ENCODE results near the gene IL22RA2.
"Not testable (repeated sequence)": the region's sequence is repeated elsewhere in the genome, so short reads cannot be mapped to it uniquely, and the experiment has no call there.

Gene IL22RA2

DNA sequence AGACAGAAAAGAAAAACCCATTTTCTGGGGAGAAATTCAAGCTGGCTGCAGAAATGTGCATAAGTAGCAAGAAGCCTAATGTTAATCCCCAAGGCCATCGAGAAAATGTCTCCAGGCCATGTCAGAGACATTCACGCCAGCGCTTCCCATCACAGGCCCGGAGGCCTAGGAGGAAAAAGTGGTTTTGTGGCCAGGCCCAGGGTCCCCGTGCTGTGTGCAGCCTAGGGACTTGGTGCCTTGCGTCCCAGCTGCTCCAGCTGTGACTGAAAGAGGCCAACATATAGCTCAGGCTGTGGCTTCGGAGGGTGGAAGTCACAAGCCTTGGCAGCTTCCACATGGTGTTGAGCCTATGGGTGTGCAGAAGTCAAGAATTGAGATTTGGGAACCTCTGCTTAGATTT, 34.8 kb upstream of the IL22RA2 start:
- no peak for ATAC-seq
- H3K9me3 Mint-ChIP-seq: peaks cover 17% of the 10 kb centered on the region
- no peak overlapping the region for H3K27ac Mint-ChIP-seq
- no peaks in the 10 kb centered on the region for H3K27me3 Mint-ChIP-seq
- peaks cover 64% of the 10 kb centered on the region for H3K4me1 Mint-ChIP-seq
- H3K36me3 Mint-ChIP-seq: peaks cover 83% of the 10 kb centered on the region
- no peak overlapping the region for H3K4me3 Mint-ChIP-seq

DNA sequence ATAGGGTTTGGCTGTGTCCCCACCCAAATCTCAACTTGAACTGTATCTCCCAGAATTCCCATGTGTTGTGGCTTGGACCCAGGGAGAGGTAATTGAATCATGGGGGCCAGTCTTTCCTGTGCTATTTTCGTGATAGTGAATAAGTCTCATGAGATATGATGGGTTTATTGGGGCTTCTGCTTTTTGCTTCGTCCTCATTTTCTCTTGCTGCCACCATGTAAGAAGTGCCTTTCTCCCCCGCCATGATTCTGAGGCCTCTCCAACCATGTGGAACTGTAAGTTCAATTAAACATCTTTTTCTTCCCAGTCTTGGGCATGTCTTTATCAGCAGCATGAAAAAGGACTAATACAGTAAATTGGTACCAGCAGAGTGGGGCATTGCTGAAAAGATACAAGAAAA, 34.0 kb upstream of the IL22RA2 start:
- not testable (repeated sequence) for H3K27ac Mint-ChIP-seq, H3K27me3 Mint-ChIP-seq, ATAC-seq, H3K4me3 Mint-ChIP-seq
- peaks cover 17% of the 10 kb centered on the region for H3K9me3 Mint-ChIP-seq
- peaks cover 81% of the 10 kb centered on the region for H3K36me3 Mint-ChIP-seq
- H3K4me1 Mint-ChIP-seq: peaks cover 58% of the 10 kb centered on the region

DNA sequence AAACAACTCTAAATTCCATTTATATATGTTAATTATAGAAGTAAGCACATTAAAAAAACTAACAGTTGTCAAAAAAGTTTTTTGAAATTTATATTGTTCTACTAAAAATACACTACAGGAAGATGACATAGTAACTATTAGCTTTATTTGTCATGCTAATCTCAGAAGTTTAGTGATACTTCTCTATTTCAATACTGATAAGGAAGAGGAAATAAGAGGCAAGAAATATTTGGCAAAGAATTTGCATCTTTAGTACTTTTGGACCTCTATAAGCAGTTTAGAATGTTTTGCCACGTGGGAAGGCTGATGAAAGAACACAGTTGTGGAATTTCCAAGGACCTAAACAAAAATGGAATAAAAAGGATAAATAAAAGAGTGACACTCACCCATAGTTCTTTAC, 33.1 kb upstream of the IL22RA2 start:
- H3K36me3 Mint-ChIP-seq: peaks cover 72% of the 10 kb centered on the region
- H3K27me3 Mint-ChIP-seq: no peaks in the 10 kb centered on the region
- H3K9me3 Mint-ChIP-seq: peaks cover 17% of the 10 kb centered on the region
- H3K27ac Mint-ChIP-seq: peak overlapping the region; percentile 71
- H3K4me1 Mint-ChIP-seq: peaks cover 49% of the 10 kb centered on the region
- no peak for ATAC-seq
- H3K4me3 Mint-ChIP-seq: no peak overlapping the region

GRCh38 chr6:137203256-137203655, 29.8 kb upstream of the IL22RA2 start:
- no peak for ATAC-seq
- peaks cover 27% of the 10 kb centered on the region for H3K4me1 Mint-ChIP-seq
- no peak overlapping the region for H3K27ac Mint-ChIP-seq
- peaks cover 6% of the 10 kb centered on the region for H3K9me3 Mint-ChIP-seq
- no peak overlapping the region for H3K4me3 Mint-ChIP-seq
- no peaks in the 10 kb centered on the region for H3K27me3 Mint-ChIP-seq
- peaks cover 54% of the 10 kb centered on the region for H3K36me3 Mint-ChIP-seq

- Mint-ChIP-seq H3K4me3 (no peak overlapping the region), H3K4me1 (peaks cover 18% of the 10 kb centered on the region)
These were observed 28.6 kb upstream of the IL22RA2 start for GRCh38 chr6:137202078-137202477.

DNA sequence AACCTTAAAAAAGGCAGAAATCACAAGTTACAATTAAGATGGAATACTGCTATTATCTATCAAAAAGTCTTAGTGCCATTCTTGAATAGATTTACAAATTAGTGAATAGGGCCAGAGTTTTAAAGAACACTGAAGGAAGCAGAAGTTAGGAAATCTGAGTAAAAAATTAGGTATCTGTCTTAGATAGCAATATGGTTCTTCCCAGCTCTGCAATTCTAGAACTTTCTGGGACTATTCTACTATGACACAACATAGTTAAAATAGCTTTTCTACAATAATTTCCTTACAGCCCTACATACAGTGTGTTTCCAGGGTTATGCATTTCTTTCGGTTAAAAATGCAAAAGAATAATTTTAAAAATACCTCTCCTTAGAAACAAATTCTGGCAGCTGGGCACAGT, 27.6 kb upstream of the IL22RA2 start:
- no peaks in the 10 kb centered on the region for H3K9me3 Mint-ChIP-seq
- no peak overlapping the region for H3K27ac Mint-ChIP-seq
- peaks cover 54% of the 10 kb centered on the region for H3K36me3 Mint-ChIP-seq
- ATAC-seq: no peak
- H3K4me1 Mint-ChIP-seq: peaks cover 15% of the 10 kb centered on the region
- H3K27me3 Mint-ChIP-seq: no peaks in the 10 kb centered on the region
- no peak overlapping the region for H3K4me3 Mint-ChIP-seq

More at GRCh38 chr6:137202078-137202477, 28.6 kb upstream of the IL22RA2 start:
- H3K9me3 Mint-ChIP-seq: no peaks in the 10 kb centered on the region
- peaks cover 53% of the 10 kb centered on the region for H3K36me3 Mint-ChIP-seq
- H3K27ac Mint-ChIP-seq: no peak overlapping the region
- H3K27me3 Mint-ChIP-seq: no peaks in the 10 kb centered on the region
- ATAC-seq: peak; percentile 76

DNA sequence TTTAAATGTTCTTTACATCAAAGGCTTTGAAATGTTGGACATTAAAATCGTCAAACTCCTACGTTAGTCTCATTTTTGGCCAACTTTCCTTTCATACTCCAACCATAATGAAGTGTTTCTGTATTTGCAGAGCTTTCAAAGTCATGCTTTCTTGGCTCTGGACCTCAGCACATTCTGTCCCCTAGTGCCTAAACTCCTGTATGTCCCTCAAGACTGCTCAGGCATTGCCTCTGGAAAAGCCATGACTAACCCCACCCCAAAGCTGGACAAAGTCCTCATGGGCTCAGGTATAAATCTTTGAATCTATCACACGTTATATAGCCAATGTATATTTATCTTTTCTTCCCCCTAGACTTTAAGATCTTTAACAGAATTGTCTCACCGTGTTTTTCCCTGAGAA, 26.8 kb upstream of the IL22RA2 start:
- Mint-ChIP-seq H3K27me3 (no peaks in the 10 kb centered on the region), H3K27ac (no peak overlapping the region), H3K9me3 (no peaks in the 10 kb centered on the region), H3K4me3 (no peak overlapping the region), H3K4me1 (peaks cover 12% of the 10 kb centered on the region), H3K36me3 (peaks cover 52% of the 10 kb centered on the region)
- ATAC-seq: no peak

DNA sequence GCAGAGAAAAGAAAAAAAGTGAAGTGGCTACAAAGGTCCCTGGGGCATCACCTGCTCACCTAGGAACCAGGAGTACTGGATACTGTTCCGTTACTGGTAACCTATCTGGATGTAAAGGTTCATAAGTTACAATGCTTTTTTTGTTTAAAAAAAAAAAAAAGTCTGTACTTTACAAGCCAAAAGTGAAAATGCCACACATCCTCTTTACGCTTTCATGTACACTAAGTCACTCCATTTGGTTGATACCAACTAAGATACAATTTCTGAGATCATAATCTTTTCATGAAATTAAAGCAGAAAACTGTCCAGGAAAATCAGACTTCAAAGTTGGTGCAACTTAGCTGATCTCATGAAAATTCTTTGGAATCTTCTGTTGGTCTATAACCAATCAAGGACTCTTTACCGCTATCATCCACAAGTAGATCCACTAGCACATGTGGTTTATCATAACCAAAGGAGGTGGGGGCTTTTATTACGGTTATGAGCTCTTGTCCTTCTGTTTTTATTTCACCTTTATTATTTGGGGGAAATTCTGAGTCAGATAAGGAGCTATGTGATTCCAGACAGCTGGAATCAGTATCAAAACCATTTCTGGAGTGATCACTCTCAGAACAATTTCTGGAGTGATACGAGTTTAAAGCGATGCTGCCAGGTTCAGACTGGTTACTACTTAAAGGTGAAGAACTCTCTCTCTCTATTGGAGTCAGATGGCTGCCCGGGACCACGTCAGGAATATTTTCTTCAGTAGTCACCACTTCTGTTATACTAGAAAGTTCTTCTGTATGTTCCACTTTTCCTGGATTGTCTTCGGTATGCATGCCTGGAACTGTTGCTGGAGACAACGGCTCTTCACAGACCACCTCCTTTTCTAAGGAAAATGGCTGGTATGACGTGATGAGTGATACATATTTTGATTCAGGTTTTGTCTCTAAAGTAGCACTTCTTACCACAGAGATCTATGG, 24.5 kb upstream of the IL22RA2 start:
- Mint-ChIP-seq H3K27ac (peak overlapping the region; percentile 30), H3K4me1 (peaks cover 6% of the 10 kb centered on the region), H3K4me3 (no peak overlapping the region), H3K36me3 (peaks cover 35% of the 10 kb centered on the region), H3K9me3 (no peaks in the 10 kb centered on the region), H3K27me3 (no peaks in the 10 kb centered on the region)
- peak; percentile 24 for ATAC-seq

DNA sequence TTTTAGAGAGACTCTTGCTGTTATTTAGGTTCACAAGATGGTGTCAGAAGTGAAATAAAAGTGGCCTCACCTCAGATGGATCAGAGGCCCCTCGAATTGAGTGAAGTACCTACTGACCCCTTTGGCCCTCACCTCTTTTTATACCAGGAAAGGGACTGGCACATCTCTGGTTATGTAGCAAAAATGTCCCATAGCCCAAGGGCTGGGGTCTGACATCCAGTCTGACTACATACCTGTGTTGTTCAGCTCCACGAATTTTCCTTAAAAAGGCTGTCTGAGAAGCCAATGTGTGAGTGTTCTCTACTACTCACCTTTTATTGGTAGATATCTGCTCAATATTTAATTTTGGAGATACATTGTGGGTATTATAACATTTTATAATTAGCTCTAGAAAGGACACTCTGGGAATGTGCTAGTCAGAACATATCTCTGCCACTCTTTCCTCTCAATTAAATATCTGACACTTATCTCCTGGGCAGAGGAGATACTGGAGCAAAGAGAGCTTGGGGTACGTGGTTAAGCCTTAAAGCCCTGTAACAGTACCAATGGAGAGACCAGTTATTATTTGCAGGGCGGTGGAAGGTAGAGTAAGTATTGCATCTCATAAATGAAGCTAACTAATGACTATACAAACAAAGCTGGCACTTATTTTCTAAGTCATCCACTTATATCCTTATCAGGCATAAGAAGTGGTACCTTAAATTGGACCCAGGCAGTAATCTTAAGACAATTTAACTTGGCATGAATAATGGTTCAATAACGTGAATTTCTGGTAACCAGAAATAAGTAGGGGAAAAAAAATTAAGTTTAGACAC, 20.0 kb upstream of the IL22RA2 start:
- Mint-ChIP-seq H3K27me3 (no peaks in the 10 kb centered on the region), H3K4me1 (peaks cover 6% of the 10 kb centered on the region), H3K36me3 (peaks cover 21% of the 10 kb centered on the region), H3K4me3 (no peak overlapping the region), H3K9me3 (no peaks in the 10 kb centered on the region), H3K27ac (no peak overlapping the region)
- ATAC-seq: no peak

- Mint-ChIP-seq H3K27me3 (no peaks in the 10 kb centered on the region), H3K27ac (no peak overlapping the region), H3K4me1 (peaks cover 6% of the 10 kb centered on the region), H3K4me3 (no peak overlapping the region), H3K36me3 (peaks cover 15% of the 10 kb centered on the region), H3K9me3 (no peaks in the 10 kb centered on the region)
- no peak for ATAC-seq
These were observed 19.4 kb upstream of the IL22RA2 start for GRCh38 chr6:137192821-137193220.

- no peak overlapping the region for H3K27ac Mint-ChIP-seq
- ATAC-seq: no peak
- H3K27me3 Mint-ChIP-seq: no peaks in the 10 kb centered on the region
- peaks cover 2% of the 10 kb centered on the region for H3K9me3 Mint-ChIP-seq
- H3K4me3 Mint-ChIP-seq: no peak overlapping the region
- H3K4me1 Mint-ChIP-seq: peaks cover 6% of the 10 kb centered on the region
- peaks cover 7% of the 10 kb centered on the region for H3K36me3 Mint-ChIP-seq
These were observed 18.2 kb upstream of the IL22RA2 start for GRCh38 chr6:137191670-137192069.

DNA sequence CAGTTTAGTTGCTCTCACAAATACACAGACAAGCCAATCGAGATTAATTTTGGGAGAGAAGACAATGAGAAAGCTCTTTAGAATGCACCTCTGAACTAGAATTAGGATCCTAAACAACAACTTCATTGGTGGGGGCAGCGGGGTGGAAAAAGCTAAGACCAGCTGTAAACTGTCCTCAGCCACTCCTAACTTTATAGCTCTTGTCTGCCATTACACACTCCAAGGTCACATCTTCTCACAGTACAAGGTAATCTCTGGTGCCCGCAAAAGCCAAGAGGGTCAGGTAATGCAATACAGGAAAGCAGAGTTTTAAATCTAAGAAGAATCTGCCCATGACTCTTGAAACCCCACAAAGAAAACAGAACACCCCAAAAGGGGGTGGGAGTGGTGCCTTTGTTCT, 17.8 kb upstream of the IL22RA2 start:
- Mint-ChIP-seq H3K36me3 (peaks cover 5% of the 10 kb centered on the region), H3K27ac (no peak overlapping the region), H3K4me3 (no peak overlapping the region), H3K4me1 (peaks cover 4% of the 10 kb centered on the region), H3K9me3 (peaks cover 2% of the 10 kb centered on the region), H3K27me3 (no peaks in the 10 kb centered on the region)
- no peak for ATAC-seq

DNA sequence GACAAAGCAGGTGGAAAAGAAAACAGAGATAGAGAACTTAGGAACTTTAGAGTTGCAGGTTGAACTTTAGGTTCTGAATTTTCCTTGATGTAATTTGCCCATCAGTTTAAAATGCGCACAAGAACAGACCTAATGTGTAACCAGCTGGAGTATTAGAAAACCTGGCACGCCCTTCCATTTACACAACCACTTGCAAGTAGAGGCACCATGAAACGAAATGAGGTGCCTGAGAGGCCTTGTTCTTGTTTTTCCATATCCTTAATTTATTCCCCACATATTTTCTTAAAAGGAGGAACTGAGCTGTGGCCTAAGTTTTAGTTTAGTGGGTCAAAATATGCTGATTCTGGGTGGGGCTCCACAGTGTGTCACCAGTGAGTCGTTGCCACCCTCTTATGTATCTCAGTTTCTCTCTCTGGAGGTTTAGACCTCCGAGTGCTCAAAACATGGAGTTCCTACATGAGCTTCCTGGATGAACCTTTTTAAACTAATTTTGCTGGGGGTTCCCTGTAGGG, 17.2 kb upstream of the IL22RA2 start:
- Mint-ChIP-seq H3K4me1 (no peaks in the 10 kb centered on the region), H3K9me3 (peaks cover 2% of the 10 kb centered on the region), H3K27ac (no peak overlapping the region), H3K27me3 (no peaks in the 10 kb centered on the region), H3K36me3 (no peaks in the 10 kb centered on the region), H3K4me3 (no peak overlapping the region)
- ATAC-seq: no peak

DNA sequence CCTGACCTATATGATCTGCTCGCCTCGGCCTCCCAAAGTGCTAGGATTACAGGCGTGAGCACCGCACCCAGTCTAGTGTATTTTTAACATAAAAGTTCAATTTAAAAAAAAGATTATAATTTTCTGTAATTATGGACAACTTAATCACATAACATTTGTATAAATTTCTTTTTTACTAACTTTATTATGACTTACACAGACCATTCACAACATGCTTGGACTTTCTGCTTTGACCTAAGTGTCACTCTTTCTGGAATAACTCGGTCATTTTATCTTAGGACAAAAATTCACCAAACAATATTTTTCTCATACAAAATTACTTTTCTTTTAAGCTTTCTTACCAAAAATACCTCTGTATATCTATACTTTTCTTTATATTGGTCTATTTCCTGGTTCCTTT, 15.4 kb upstream of the IL22RA2 start:
- Mint-ChIP-seq H3K27me3 (no peaks in the 10 kb centered on the region), H3K4me3 (no peak overlapping the region), H3K36me3 (no peaks in the 10 kb centered on the region), H3K27ac (no peak overlapping the region), H3K9me3 (peaks cover 5% of the 10 kb centered on the region), H3K4me1 (no peaks in the 10 kb centered on the region)
- no peak for ATAC-seq

- H3K27ac Mint-ChIP-seq: no peak overlapping the region
- no peak overlapping the region for H3K4me3 Mint-ChIP-seq
- ATAC-seq: no peak
- H3K27me3 Mint-ChIP-seq: no peaks in the 10 kb centered on the region
- H3K9me3 Mint-ChIP-seq: peaks cover 11% of the 10 kb centered on the region
- no peaks in the 10 kb centered on the region for H3K4me1 Mint-ChIP-seq
- H3K36me3 Mint-ChIP-seq: peaks cover 4% of the 10 kb centered on the region
These were observed 11.8 kb upstream of the IL22RA2 start for GRCh38 chr6:137185290-137185689.

Data from stimulated activated memory B cell treated with anti-CD40 and anti-IgM and Interleukin-4, amounts not matched to agents 10 μg/mL and 1 μg/mL and 100 μg/mL, for 72 hours (primary cell).